Activated T-cell treated with anti-CD3 and anti-CD28 coated beads, Interleukin-2, amount 50 U/mL, for 72 hours (primary cell): ENCODE results near the gene PCDHGB7. TPM values are rescaled to one million over a fixed set of nuclear protein-coding genes. Genes with fewer than 3 reads are reported as not detected.

ENCODE experiments used
- total RNA-seq, 2 donors: library from RNA; stranded (reverse); gene quantifications; one replicate each; pipeline ENCODE4 v1.2.3, GENCODE V29; 2022

Gene PCDHGB7
- total RNA-seq, 2 donors from 2014 or later: 0.17 TPM; not detected in 1

Other genes starting within 250 kb of the PCDHGB7 start
- not detected for gene PCDHB7, start 245.0 kb upstream of the PCDHGB7 start, total RNA-seq
- gene PCDHB8, start 239.9 kb upstream of the PCDHGB7 start, total RNA-seq: not detected
- not detected for gene PCDHB16, start 235.3 kb upstream of the PCDHGB7 start, total RNA-seq
- gene PCDHB9, start 230.5 kb upstream of the PCDHGB7 start, total RNA-seq: under 1 TPM in 1 of 2 donors, not detected in 1; 0.05 TPM
- gene PCDHB10, start 225.3 kb upstream of the PCDHGB7 start, total RNA-seq: not detected
- not detected for gene PCDHB11, start 218.1 kb upstream of the PCDHGB7 start, total RNA-seq
- gene PCDHB12, start 209.0 kb upstream of the PCDHGB7 start, total RNA-seq: not detected
- gene PCDHB13, start 203.8 kb upstream of the PCDHGB7 start, total RNA-seq: not detected
- gene PCDHB14, start 194.3 kb upstream of the PCDHGB7 start, total RNA-seq: not detected
- not detected for gene PCDHB15, start 172.3 kb upstream of the PCDHGB7 start, total RNA-seq
- gene SLC25A2, start 113.6 kb upstream of the PCDHGB7 start, total RNA-seq: under 1 TPM; 0.46 to 0.63 TPM
- gene TAF7, start 96.9 kb upstream of the PCDHGB7 start, total RNA-seq: 10 to 100 TPM; 56.7 to 62.5 TPM
- under 1 TPM; 0.05 TPM for gene PCDHGA1, start 87.2 kb upstream of the PCDHGB7 start, total RNA-seq
- gene PCDHGA2, start 78.9 kb upstream of the PCDHGB7 start, total RNA-seq: under 1 TPM in 1 of 2 donors, not detected in 1; 0.07 TPM
- under 1 TPM in 1 of 2 donors, not detected in 1; 0.12 TPM for gene PCDHGA3, start 73.8 kb upstream of the PCDHGB7 start, total RNA-seq
- gene PCDHGB1, start 67.6 kb upstream of the PCDHGB7 start, total RNA-seq: under 1 TPM in 1 of 2 donors, not detected in 1; 0.19 TPM
- gene PCDHGA4, start 62.7 kb upstream of the PCDHGB7 start, total RNA-seq: under 1 TPM; 0.25 to 0.26 TPM
- gene PCDHGB2, start 57.7 kb upstream of the PCDHGB7 start, total RNA-seq: under 1 TPM; 0.28 to 0.34 TPM
- gene PCDHGA5, start 53.5 kb upstream of the PCDHGB7 start, total RNA-seq: under 1 TPM in 1 of 2 donors, not detected in 1; 0.12 TPM
- under 1 TPM; 0.19 to 0.28 TPM for gene PCDHGB3, start 47.4 kb upstream of the PCDHGB7 start, total RNA-seq
- under 1 TPM; 0.16 to 0.29 TPM for gene PCDHGA6, start 43.8 kb upstream of the PCDHGB7 start, total RNA-seq
- under 1 TPM in 1 of 2 donors, not detected in 1; 0.12 TPM for gene PCDHGA7, start 34.9 kb upstream of the PCDHGB7 start, total RNA-seq
- gene PCDHGB4, start 30.0 kb upstream of the PCDHGB7 start, total RNA-seq: not detected
- not detected for gene PCDHGA8, start 25.0 kb upstream of the PCDHGB7 start, total RNA-seq
- under 1 TPM; 0.17 to 0.21 TPM for gene PCDHGB5, start 19.7 kb upstream of the PCDHGB7 start, total RNA-seq
- gene PCDHGA9, start 14.9 kb upstream of the PCDHGB7 start, total RNA-seq: under 1 TPM; 0.09 to 0.10 TPM
- gene PCDHGB6, start 9.7 kb upstream of the PCDHGB7 start, total RNA-seq: under 1 TPM in 1 of 2 donors, not detected in 1; 0.09 TPM
- under 1 TPM; 0.12 TPM for gene PCDHGA10, start 4.7 kb upstream of the PCDHGB7 start, total RNA-seq
- gene PCDHGA11, start 3.4 kb downstream of the PCDHGB7 start, total RNA-seq: under 1 TPM in 1 of 2 donors, not detected in 1; 0.22 TPM
- gene PCDHGA12, start 12.8 kb downstream of the PCDHGB7 start, total RNA-seq: under 1 TPM; 0.12 to 0.17 TPM
- not detected for gene PCDHGC3, start 58.3 kb downstream of the PCDHGB7 start, total RNA-seq
- not detected for gene PCDHGC4, start 67.4 kb downstream of the PCDHGB7 start, total RNA-seq
- gene PCDHGC5, start 71.4 kb downstream of the PCDHGB7 start, total RNA-seq: not detected
- 100 to 1,000 TPM; 162 to 165 TPM for gene DIAPH1, start 201.3 kb downstream of the PCDHGB7 start, total RNA-seq
- gene HDAC3, start 219.2 kb downstream of the PCDHGB7 start, total RNA-seq: 10 to 100 TPM; 64.1 to 69.2 TPM
- gene RELL2, start 219.3 kb downstream of the PCDHGB7 start, total RNA-seq: 10 to 100 TPM; 14.6 to 19.5 TPM
- gene FCHSD1, start 233.7 kb downstream of the PCDHGB7 start, total RNA-seq: 10 to 100 TPM; 54.1 to 61.1 TPM